ENCODE measurements around the gene CCDC154. TPM values are rescaled to one million over a fixed set of nuclear protein-coding genes. Genes with fewer than 3 reads are reported as not detected.

CCDC154 gene
- total and polyA plus RNA-seq, 2 of the 4 experiments (the other 2 are of a cell fraction) = 0.09 TPM; not detected in 1

- TF ChIP-seq RAD21 (IDR thresholded peaks at IDR 0.05; ENCODE audit: low read length) = no peak
- no peak for TF ChIP-seq NFE2L2 (IDR thresholded peaks at IDR 0.05; ENCODE audit: low read depth, low read length)
- no peak for TF ChIP-seq RCOR1 (IDR thresholded peaks at IDR 0.05; ENCODE audit: insufficient replicate concordance, low read length)
- TF ChIP-seq CEBPB (IDR thresholded peaks at IDR 0.05; ENCODE audit: low read depth, low read length) = no peak
- TF ChIP-seq CHD1 (IDR thresholded peaks at IDR 0.05; ENCODE audit: low read depth, low read length) = no peak
- TF ChIP-seq FOS (IDR thresholded peaks at IDR 0.05; ENCODE audit: low read depth, low read length) = no peak
- TF ChIP-seq RFX5 (IDR thresholded peaks at IDR 0.05; ENCODE audit: low read depth, low read length) = no peak
These were observed at the start of gene CCDC154 (continued) for GRCh38 chr16:1443980-1444729.

All from IMR-90 (cell line).